OCI-LY7 (cell line): Measurements from ENCODE around the gene ADAMTS16. TPM values are rescaled to one million over a fixed set of nuclear protein-coding genes. Genes with fewer than 3 reads are reported as not detected.

Experiments
- BruUV-seq: library from RNA; stranded (reverse); fragments of 400-500 nt; replicated peaks from 2 replicates; lab custom pipeline; 2021; lab: Mats Ljungman, UMichigan
- CTCF ChIA-PET: fragments of 300-600 bp; sonication (Branson Sonifier 250); formaldehyde crosslinking; loops from one replicate; lab custom pipeline; 2022; ENCODE audit warnings: antibody characterized with exemption; ENCODE audit not compliant: unreplicated experiment; lab: Charles Lee
- POLR2A ChIA-PET: fragments of 300-600 bp; sonication (Branson Sonifier 250); formaldehyde crosslinking; loops from one replicate; lab custom pipeline; 2022; ENCODE audit warnings: antibody characterized with exemption; lab: Charles Lee
- DNase-seq: peaks from one replicate; pipeline ENCODE4 v3.0.0-alpha.2; 2015; ENCODE audit warnings: low spot score
- H2AFZ ChIP-seq: fragments of 200-600 bp; sonication (generic), shearing (Covaris generic); 2 replicates; pipeline ENCODE4 v1.6.1; 2014; ENCODE audit warnings: mild to moderate bottlenecking, antibody characterized with exemption, low read length, moderate library complexity
- H3K27ac ChIP-seq: fragments of 200-600 bp; sonication (generic); 2 replicates; pipeline ENCODE4 v1.5.1; 2014; ENCODE audit warnings: mixed run types, low read depth, mild to moderate bottlenecking, moderate library complexity, low read length, inconsistent platforms; ENCODE audit not compliant: poor library complexity, severe bottlenecking
- H3K36me3 ChIP-seq: fragments of 200-600 bp; sonication (generic); 2 replicates; pipeline ENCODE4 v1.6.1; 2014; ENCODE audit warnings: mild to moderate bottlenecking, antibody characterized with exemption, low read length, moderate library complexity, mixed read lengths; ENCODE audit not compliant: insufficient read depth
- H3K4me1 ChIP-seq: fragments of 200-600 bp; sonication (generic); 2 replicates; pipeline ENCODE4 v1.5.1; 2014; ENCODE audit warnings: mild to moderate bottlenecking, low read length; ENCODE audit not compliant: insufficient read depth, poor library complexity, severe bottlenecking
- H3K4me2 ChIP-seq: fragments of 200-600 bp; sonication (generic); 2 replicates; pipeline ENCODE4 v1.6.1; 2014; ENCODE audit warnings: mild to moderate bottlenecking, low read length
- H3K4me3 ChIP-seq: fragments of 200-600 bp; sonication (generic); 2 replicates; pipeline ENCODE4 v1.5.1; 2014; ENCODE audit warnings: mild to moderate bottlenecking, low read depth, low read length; ENCODE audit not compliant: poor library complexity, severe bottlenecking
- H3K79me2 ChIP-seq: fragments of 200-600 bp; sonication (generic); 2 replicates; pipeline ENCODE4 v1.6.1; 2016; ENCODE audit warnings: low read depth, mild to moderate bottlenecking, low read length, moderate library complexity, mixed read lengths; ENCODE audit not compliant: insufficient read depth
- H3K9me2 ChIP-seq: fragments of 200-600 bp; sonication (generic); 2 replicates; pipeline ENCODE4 v1.6.1; 2016; ENCODE audit warnings: mild to moderate bottlenecking, low read length, mixed read lengths; ENCODE audit not compliant: insufficient read depth
- H3K9me3 ChIP-seq: fragments of 200-600 bp; sonication (generic); 2 replicates; pipeline ENCODE4 v1.6.1; 2014; ENCODE audit warnings: mild to moderate bottlenecking, mixed run types, low read length, mixed read lengths
- H4K20me1 ChIP-seq: fragments of 200-600 bp; sonication (generic); 2 replicates; pipeline ENCODE4 v1.6.1; 2014; ENCODE audit warnings: mild to moderate bottlenecking, antibody characterized with exemption, low read length, moderate library complexity, mixed read lengths; ENCODE audit not compliant: insufficient read depth
- EZH2phosphoT487 ChIP-seq: fragments of 200-600 bp; sonication (generic); IDR thresholded peaks from 2 replicates; pipeline ENCODE4 v1.6.1; 2018; ENCODE audit warnings: low read depth, borderline replicate concordance, mild to moderate bottlenecking, mixed run types, antibody characterized with exemption, low read length, moderate library complexity, mixed read lengths
- intact Hi-C: fragments of 100-400 bp; cut with micrococcal nuclease; formaldehyde crosslinking; loops from one replicate; pipeline ENCODE4 v1.10.0; 2022; ENCODE audit not compliant: unreplicated experiment
- total RNA-seq, 2 experiments: library from RNA; depleted of rRNA in 1 of 2; stranded (reverse); fragments of >200 nt in 1 of 2; shearing (Covaris generic) in 1 of 2; gene quantifications; 2 replicates each; pipeline ENCODE4 v1.2.3, GENCODE V29; 2014 to 2022
- TF ChIP-seq, protein P1 (sequence below): fragments of 200-600 bp; sonication (generic); conservative IDR thresholded peaks from 2 replicates; pipeline ENCODE4 v1.5.1; 2014; ENCODE audit warnings: mild to moderate bottlenecking, antibody characterized with exemption, low read length, moderate library complexity, mixed read lengths

ADAMTS16 gene
- total RNA-seq, 2 experiments from 2014 or later, result not detected

DNA sequence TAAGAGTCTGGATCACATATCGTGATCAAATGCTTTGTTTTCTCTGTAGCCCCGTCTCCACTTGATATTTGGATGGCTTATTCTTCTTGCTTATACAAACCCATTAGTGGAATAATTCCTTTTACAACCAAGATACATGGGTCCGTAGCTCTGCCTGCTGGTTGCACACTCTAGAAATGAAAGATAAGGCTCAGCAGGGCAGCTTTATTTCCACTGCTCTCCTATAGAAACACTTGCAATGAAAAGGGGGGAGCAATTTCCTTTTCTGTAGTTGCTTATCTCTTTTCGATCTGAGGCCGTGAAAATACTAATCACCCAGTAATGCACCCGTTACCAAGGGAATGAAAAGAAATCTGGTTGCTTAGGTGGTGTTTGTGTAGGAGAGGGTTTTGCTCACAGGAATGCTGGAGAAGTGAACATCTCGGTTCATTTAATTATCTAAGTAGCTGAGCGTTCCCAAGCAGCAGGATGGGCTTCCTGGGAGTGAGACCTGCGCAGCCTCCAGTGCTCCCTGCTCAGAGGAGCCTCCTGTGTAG is 131.7 kb downstream of the ADAMTS16 start:
- Histone ChIP-seq H3K4me1 (no peaks in the 10 kb centered on the region), H3K4me2 (no peak overlapping the region), H3K27ac (no peak overlapping the region), H4K20me1 (no peaks in the 10 kb centered on the region), H3K9me3 (no peaks in the 10 kb centered on the region), H3K4me3 (no peak overlapping the region), H2AFZ (no peak overlapping the region), H3K9me2 (no peaks in the 10 kb centered on the region), H3K79me2 (no peaks in the 10 kb centered on the region), H3K36me3 (no peaks in the 10 kb centered on the region)
- intact Hi-C loops, result no loop called here
- no TSS peak for BruUV-seq
- no peak for TF ChIP-seq EZH2phosphoT487
- TF ChIP-seq, protein P1, sequence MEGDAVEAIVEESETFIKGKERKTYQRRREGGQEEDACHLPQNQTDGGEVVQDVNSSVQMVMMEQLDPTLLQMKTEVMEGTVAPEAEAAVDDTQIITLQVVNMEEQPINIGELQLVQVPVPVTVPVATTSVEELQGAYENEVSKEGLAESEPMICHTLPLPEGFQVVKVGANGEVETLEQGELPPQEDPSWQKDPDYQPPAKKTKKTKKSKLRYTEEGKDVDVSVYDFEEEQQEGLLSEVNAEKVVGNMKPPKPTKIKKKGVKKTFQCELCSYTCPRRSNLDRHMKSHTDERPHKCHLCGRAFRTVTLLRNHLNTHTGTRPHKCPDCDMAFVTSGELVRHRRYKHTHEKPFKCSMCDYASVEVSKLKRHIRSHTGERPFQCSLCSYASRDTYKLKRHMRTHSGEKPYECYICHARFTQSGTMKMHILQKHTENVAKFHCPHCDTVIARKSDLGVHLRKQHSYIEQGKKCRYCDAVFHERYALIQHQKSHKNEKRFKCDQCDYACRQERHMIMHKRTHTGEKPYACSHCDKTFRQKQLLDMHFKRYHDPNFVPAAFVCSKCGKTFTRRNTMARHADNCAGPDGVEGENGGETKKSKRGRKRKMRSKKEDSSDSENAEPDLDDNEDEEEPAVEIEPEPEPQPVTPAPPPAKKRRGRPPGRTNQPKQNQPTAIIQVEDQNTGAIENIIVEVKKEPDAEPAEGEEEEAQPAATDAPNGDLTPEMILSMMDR, result no peak
- CTCF ChIA-PET, result no interaction called here
- no peak for DNase-seq
- POLR2A ChIA-PET, result no interaction called here

DNA sequence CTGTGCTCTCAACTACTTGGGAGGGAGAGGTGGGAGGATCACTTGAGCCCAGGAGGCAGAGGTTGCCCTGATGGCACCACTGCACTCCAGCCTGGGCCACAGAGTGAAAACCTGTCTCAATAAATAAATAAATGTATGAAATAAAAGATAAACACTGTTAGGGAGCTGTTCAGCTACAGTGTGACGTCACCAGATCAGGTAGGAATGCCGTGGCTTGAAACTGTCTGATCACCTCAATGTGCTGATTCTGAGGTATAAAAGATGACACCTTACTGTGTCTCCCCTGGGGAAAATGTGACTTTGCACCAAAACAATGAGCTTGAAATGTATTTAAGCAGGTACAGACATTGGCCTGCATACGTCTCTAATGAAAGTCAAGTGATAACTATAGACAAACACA is 133.3 kb downstream of the ADAMTS16 start:
- Histone ChIP-seq H3K4me3 (no peak overlapping the region), H4K20me1 (no peaks in the 10 kb centered on the region), H3K9me2 (no peaks in the 10 kb centered on the region), H3K4me2 (no peak overlapping the region), H3K4me1 (no peaks in the 10 kb centered on the region), H3K9me3 (no peaks in the 10 kb centered on the region), H3K36me3 (no peaks in the 10 kb centered on the region), H3K27ac (no peak overlapping the region), H2AFZ (no peak overlapping the region), H3K79me2 (no peaks in the 10 kb centered on the region)
- ChIA-PET POLR2A (interaction anchor here (0.7 to 0.8 kb wide), 2 partner anchors 61 to 1247 kb away, joined by 3 to 4 read pairs; no protein-coding TSS in a partner anchor), CTCF (interaction anchor here (0.6 kb wide), 1 partner anchor 10 kb away, joined by 4 read pairs; no protein-coding TSS in a partner anchor)
- intact Hi-C loops, result no loop called here
- BruUV-seq, result no TSS peak
- TF ChIP-seq, protein P1, result no peak
- no peak for TF ChIP-seq EZH2phosphoT487
- DNase-seq, result no peak

DNA sequence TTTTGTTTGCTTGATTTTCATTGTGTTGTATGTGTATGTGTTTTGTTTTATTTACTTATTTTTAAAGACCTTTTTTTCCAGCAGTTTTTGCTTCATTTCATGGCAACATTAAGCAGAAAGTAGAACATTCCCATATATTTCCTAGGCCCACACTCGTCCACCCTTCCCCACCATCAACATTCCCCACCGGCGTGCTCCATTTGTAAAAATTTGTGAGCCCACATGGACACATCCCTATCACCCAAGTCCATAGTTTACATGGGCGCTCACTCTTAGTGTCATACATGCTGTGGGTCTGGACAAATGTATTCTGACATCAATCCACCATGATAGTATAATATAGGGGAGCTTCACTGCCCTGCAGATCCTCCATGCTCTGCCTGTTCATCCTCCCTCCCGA is 133.8 kb downstream of the ADAMTS16 start:
- H3K79me2 ChIP-seq, result no peaks in the 10 kb centered on the region
- H2AFZ ChIP-seq, result no peak overlapping the region
- no peak overlapping the region for H3K4me2 ChIP-seq
- H4K20me1 ChIP-seq, result no peaks in the 10 kb centered on the region
- no peaks in the 10 kb centered on the region for H3K9me3 ChIP-seq
- CTCF ChIA-PET, result no interaction called here
- no peak for TF ChIP-seq EZH2phosphoT487
- TF ChIP-seq, protein P1, result no peak
- BruUV-seq, result no TSS peak
- no peaks in the 10 kb centered on the region for H3K9me2 ChIP-seq
- POLR2A ChIA-PET, result no interaction called here
- no peak for DNase-seq
- no peaks in the 10 kb centered on the region for H3K4me1 ChIP-seq
- no peaks in the 10 kb centered on the region for H3K36me3 ChIP-seq
- intact Hi-C loops, result no loop called here
- no peak overlapping the region for H3K4me3 ChIP-seq
- no peak overlapping the region for H3K27ac ChIP-seq
